ENCODE data around the gene GAS2L2.
"Not testable (repeated sequence)": the region's sequence is repeated elsewhere in the genome, so short reads cannot be mapped to it uniquely, and the experiment has no call there.

- TF ChIP-seq CTCF (IDR thresholded peaks at IDR 0.05 in 4 of 5, conservative IDR thresholded peaks at IDR 0.05 in 1 of 5); POLR2A (IDR thresholded peaks at IDR 0.05): not testable (repeated sequence)
Observed at GRCh38 chr17:35751541-35751940, 1.5 kb downstream of the GAS2L2 start.
